ENCODE data around the gene SLC4A4.

GRCh38 chr4:71526637-71527406 is 188.0 kb downstream of the SLC4A4 start:
- no peak for TF ChIP-seq MAX (IDR thresholded peaks at IDR 0.05)
- TF ChIP-seq TEAD4 (IDR thresholded peaks at IDR 0.05), result no peak
- TF ChIP-seq EP300 (IDR thresholded peaks at IDR 0.05; ENCODE audit: borderline replicate concordance), result no peak
- TF ChIP-seq REST (IDR thresholded peaks at IDR 0.05; ENCODE audit: low read depth), result no peak
